ENCODE measurements around the gene UST.
A peak's percentile ranks its signal among the peaks of the same experiment; 100 is the strongest.
"Not testable (repeated sequence)": the region's sequence is repeated elsewhere in the genome, so short reads cannot be mapped to it uniquely, and the experiment has no call there.

Gene UST

GRCh38 chr6:148768646-148769270 is 21.9 kb downstream of the UST start:
- no peak for DNase-seq

- no peak for DNase-seq
Observed at GRCh38 chr6:148769304-148769968, 22.6 kb downstream of the UST start.

- no peak for DNase-seq
Observed at GRCh38 chr6:148770408-148771211, 23.8 kb downstream of the UST start.

- DNase-seq = peak in 1 of 2 experiments; percentile 33
Observed at GRCh38 chr6:148771212-148771601, 24.4 kb downstream of the UST start.

GRCh38 chr6:148771896-148772554 is 25.2 kb downstream of the UST start:
- no peak for DNase-seq

GRCh38 chr6:148775161-148775560 is 28.3 kb downstream of the UST start:
- no peak for DNase-seq

GRCh38 chr6:148776321-148777308 is 29.8 kb downstream of the UST start:
- peak in 1 of 2 experiments; percentile 7 for DNase-seq

GRCh38 chr6:148779142-148779562 is 32.3 kb downstream of the UST start:
- no peak for DNase-seq

GRCh38 chr6:148780423-148780822 is 33.6 kb downstream of the UST start:
- DNase-seq = not testable (repeated sequence)

GRCh38 chr6:148780918-148781436 is 34.1 kb downstream of the UST start:
- DNase-seq = no peak

- no peak for DNase-seq
Observed at GRCh38 chr6:148789948-148790347, 43.1 kb downstream of the UST start.

GRCh38 chr6:148790404-148790803 is 43.6 kb downstream of the UST start:
- DNase-seq = no peak

GRCh38 chr6:148790817-148791216 is 44.0 kb downstream of the UST start:
- DNase-seq = no peak

- DNase-seq = no peak
Observed at GRCh38 chr6:148791372-148791771, 44.5 kb downstream of the UST start.

- DNase-seq = no peak
Observed at GRCh38 chr6:148793721-148794120, 46.9 kb downstream of the UST start.

GRCh38 chr6:148794797-148795196 is 48.0 kb downstream of the UST start:
- DNase-seq = no peak

GRCh38 chr6:148795563-148795962 is 48.7 kb downstream of the UST start:
- DNase-seq = no peak

GRCh38 chr6:148799647-148800046 is 52.8 kb downstream of the UST start:
- no peak for DNase-seq

GRCh38 chr6:148800536-148800935 is 53.7 kb downstream of the UST start:
- DNase-seq = no peak

GRCh38 chr6:148803979-148804378 is 57.1 kb downstream of the UST start:
- DNase-seq = no peak

- DNase-seq = no peak
Observed at GRCh38 chr6:148805777-148806176, 58.9 kb downstream of the UST start.

- no peak for DNase-seq
Observed at GRCh38 chr6:148807784-148808183, 61.0 kb downstream of the UST start.
